ENCODE measurements around the gene NUDT19.

- no peak for TF ChIP-seq CTCF (IDR thresholded peaks at IDR 0.05)
- TF ChIP-seq POLR2AphosphoS5 (IDR thresholded peaks at IDR 0.05), result no peak
- TF ChIP-seq EP300 (IDR thresholded peaks at IDR 0.05), result no peak
- TF ChIP-seq POLR2A (IDR thresholded peaks at IDR 0.05; ENCODE audit: low read depth), result no peak
These were observed 25.5 kb upstream of the NUDT19 start for GRCh38 chr19:32666084-32666483.

Data from esophagus muscularis mucosa (tissue), 4 donors.